Astrocyte (in vitro differentiated cells and primary cell): ENCODE results near the gene ASB10.

ENCODE experiments used
- EZH2 ChIP-seq: IDR thresholded peaks from 2 replicates; pipeline ENCODE4 v1.6.1; 2012; ENCODE audit warnings: mild to moderate bottlenecking, low read length, inconsistent platforms; ENCODE audit not compliant: insufficient read depth
- TF ChIP-seq, protein P1 (sequence below): IDR thresholded peaks from 2 replicates; pipeline ENCODE4 v1.5.1; 2011; ENCODE audit warnings: low read depth, mild to moderate bottlenecking, inconsistent platforms, low read length, moderate library complexity; ENCODE audit not compliant: insufficient read depth

DNA sequence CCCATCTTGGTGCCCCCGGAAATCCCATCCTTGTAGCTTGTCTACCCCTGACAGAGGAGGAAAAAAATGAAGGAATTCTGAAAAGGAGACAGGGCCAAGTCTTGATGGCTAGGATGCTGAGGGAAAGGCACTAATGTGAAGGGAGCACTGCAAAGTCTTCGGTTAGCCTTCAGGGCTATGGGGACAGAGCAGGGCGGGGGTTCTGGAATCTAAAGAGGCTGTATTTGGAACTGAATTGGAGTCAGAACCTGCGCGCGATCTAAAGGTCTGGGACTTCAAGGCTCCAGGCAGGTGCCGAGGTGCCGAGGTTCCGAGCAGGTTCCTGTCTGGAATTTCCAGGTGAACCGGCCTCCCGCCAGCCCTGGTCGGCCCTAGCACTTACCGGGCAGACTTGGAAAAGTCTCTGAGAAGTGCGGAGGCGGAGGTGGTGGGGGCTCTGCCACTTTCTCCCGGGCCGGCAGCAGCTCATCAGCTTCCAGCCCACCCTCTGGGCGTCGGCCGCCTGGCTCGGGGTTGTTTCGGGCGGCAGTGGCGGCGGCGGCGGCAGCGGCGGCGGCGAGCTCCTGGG is 20.3 kb downstream of the ASB10 start:
- TF ChIP-seq, protein P1, sequence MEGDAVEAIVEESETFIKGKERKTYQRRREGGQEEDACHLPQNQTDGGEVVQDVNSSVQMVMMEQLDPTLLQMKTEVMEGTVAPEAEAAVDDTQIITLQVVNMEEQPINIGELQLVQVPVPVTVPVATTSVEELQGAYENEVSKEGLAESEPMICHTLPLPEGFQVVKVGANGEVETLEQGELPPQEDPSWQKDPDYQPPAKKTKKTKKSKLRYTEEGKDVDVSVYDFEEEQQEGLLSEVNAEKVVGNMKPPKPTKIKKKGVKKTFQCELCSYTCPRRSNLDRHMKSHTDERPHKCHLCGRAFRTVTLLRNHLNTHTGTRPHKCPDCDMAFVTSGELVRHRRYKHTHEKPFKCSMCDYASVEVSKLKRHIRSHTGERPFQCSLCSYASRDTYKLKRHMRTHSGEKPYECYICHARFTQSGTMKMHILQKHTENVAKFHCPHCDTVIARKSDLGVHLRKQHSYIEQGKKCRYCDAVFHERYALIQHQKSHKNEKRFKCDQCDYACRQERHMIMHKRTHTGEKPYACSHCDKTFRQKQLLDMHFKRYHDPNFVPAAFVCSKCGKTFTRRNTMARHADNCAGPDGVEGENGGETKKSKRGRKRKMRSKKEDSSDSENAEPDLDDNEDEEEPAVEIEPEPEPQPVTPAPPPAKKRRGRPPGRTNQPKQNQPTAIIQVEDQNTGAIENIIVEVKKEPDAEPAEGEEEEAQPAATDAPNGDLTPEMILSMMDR = no peak
- peak; percentile 99 for TF ChIP-seq EZH2
